Measurements from ENCODE around the gene ITGAE. TPM values are rescaled to one million over a fixed set of nuclear protein-coding genes. Genes with fewer than 3 reads are reported as not detected.
A peak's percentile ranks its signal among the peaks of the same experiment; 100 is the strongest.

Gene ITGAE
- total RNA-seq, 2 donors from 2014 or later: 9.1 to 12.9 TPM

GRCh38 chr17:3772764-3773163, 28.2 kb downstream of the ITGAE start:
- Histone ChIP-seq H3K4me1 (no peaks in the 10 kb centered on the region), H3K36me3 (replicated peaks in 1 of 2; ENCODE audit: insufficient read depth in 1 of 2, low read depth in 2 of 2) (no peaks in the 10 kb centered on the region), H3K4me3 (no peak overlapping the region), H3K9me3 (no peaks in the 10 kb centered on the region), H3K27ac (no peak overlapping the region), H3K27me3 (no peaks in the 10 kb centered on the region)
- DNase-seq (no peak), ATAC-seq (no peak)
- 66 to 79% methylated on average over 6 to 12 of the region's 12 CpGs for WGBS, 2 donors
- intact Hi-C loops (cut with DNase I): no loop called here
- TF ChIP-seq POLR2A (IDR thresholded peaks at IDR 0.05): no peak
- TF ChIP-seq CTCF (IDR thresholded peaks at IDR 0.05): peak in 1 of 7 experiments; percentile 12

GRCh38 chr17:3771140-3771539, 29.8 kb downstream of the ITGAE start:
- Histone ChIP-seq H3K4me1 (no peaks in the 10 kb centered on the region), H3K27ac (no peak overlapping the region), H3K27me3 (no peaks in the 10 kb centered on the region), H3K9me3 (no peaks in the 10 kb centered on the region), H3K36me3 (replicated peaks in 1 of 2; ENCODE audit: insufficient read depth in 1 of 2, low read depth in 2 of 2) (no peaks in the 10 kb centered on the region), H3K4me3 (no peak overlapping the region)
- TF ChIP-seq CTCF (IDR thresholded peaks at IDR 0.05) (no peak), POLR2A (IDR thresholded peaks at IDR 0.05) (no peak)
- no peak for ATAC-seq
- intact Hi-C loops (cut with DNase I): no loop called here
- WGBS, 2 donors: 68 to 72% methylated on average over 16 of the region's 16 CpGs
- DNase-seq: no peak

DNA sequence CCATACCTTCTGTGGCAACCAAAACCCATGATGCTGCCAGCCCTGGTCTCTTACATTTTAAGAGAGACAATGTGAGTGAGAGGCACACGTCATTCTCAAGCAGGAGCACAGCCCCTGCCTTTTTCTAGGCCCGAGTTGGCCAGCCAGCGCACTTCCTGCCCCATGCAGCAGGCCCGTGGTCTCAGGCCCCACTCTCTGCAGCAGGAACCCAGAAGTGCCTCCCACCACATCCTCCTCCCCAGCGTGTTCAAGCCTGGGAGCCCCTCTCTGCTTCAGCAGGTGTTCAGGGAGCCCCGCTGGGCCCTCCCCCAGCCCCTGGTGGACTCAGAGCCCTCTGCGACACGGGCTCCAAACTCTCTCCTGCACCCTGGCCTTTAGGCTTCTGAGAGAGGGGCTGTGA, 30.5 kb downstream of the ITGAE start:
- Histone ChIP-seq H3K9me3 (no peaks in the 10 kb centered on the region), H3K4me3 (no peak overlapping the region), H3K27ac (no peak overlapping the region), H3K27me3 (no peaks in the 10 kb centered on the region), H3K36me3 (replicated peaks in 1 of 2; ENCODE audit: insufficient read depth in 1 of 2, low read depth in 2 of 2) (no peaks in the 10 kb centered on the region), H3K4me1 (no peaks in the 10 kb centered on the region)
- intact Hi-C loops (cut with DNase I): no loop called here
- WGBS, 2 donors: 28 to 40% methylated on average over 4 to 8 of the region's 8 CpGs
- TF ChIP-seq POLR2A (IDR thresholded peaks at IDR 0.05) (no peak), CTCF (IDR thresholded peaks at IDR 0.05) (no peak)
- DNase-seq (peak in 1 of 4 donors; percentile 25), ATAC-seq (no peak)

GRCh38 chr17:3768769-3769168, 32.2 kb downstream of the ITGAE start:
- no peaks in the 10 kb centered on the region for H3K27me3 ChIP-seq
- DNase-seq (no peak), ATAC-seq (no peak)
- TF ChIP-seq CTCF (IDR thresholded peaks at IDR 0.05): no peak
- no peak for TF ChIP-seq POLR2A (IDR thresholded peaks at IDR 0.05)
- 60 to 69% methylated on average over 6 to 8 of the region's 8 CpGs for WGBS, 2 donors
- no peaks in the 10 kb centered on the region for H3K9me3 ChIP-seq
- no peaks in the 10 kb centered on the region for H3K4me1 ChIP-seq
- intact Hi-C loops (cut with DNase I): no loop called here
- H3K4me3 ChIP-seq: no peak overlapping the region
- no peak overlapping the region for H3K27ac ChIP-seq
- no peaks in the 10 kb centered on the region for H3K36me3 ChIP-seq (replicated peaks in 1 of 2; ENCODE audit: insufficient read depth in 1 of 2, low read depth in 2 of 2)

DNA sequence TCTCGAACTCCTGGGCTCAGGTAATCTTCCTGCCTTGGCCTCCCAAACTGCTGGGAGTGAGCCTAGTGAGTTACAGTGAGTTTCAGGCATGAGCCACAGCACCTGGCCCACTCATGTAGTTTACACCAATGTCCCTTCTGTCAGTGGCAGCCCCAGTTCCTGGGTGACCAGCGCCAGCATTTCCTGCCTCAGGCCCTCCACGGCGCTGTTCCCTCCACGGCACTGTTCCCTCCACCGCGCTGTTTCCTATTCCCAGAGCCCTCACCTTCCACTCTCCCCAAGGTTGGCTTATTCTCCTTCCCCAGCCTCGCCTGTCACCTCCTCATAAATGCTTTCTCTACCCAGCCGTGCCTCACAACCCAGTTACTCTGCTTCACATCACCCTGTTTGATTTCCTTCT, 32.6 kb downstream of the ITGAE start:
- TF ChIP-seq POLR2A (IDR thresholded peaks at IDR 0.05): no peak
- TF ChIP-seq CTCF (IDR thresholded peaks at IDR 0.05): no peak
- 77 to 78% methylated on average over 9 of the region's 9 CpGs for WGBS, 2 donors
- intact Hi-C loops (cut with DNase I): no loop called here
- Histone ChIP-seq H3K27ac (no peak overlapping the region), H3K4me3 (no peak overlapping the region), H3K36me3 (replicated peaks in 1 of 2; ENCODE audit: insufficient read depth in 1 of 2, low read depth in 2 of 2) (no peaks in the 10 kb centered on the region), H3K9me3 (no peaks in the 10 kb centered on the region), H3K27me3 (no peaks in the 10 kb centered on the region), H3K4me1 (no peaks in the 10 kb centered on the region)
- ATAC-seq (no peak), DNase-seq (no peak)
